K562 (cell line): ENCODE results near the gene RANBP3. TPM values are rescaled to one million over a fixed set of nuclear protein-coding genes. Genes with fewer than 3 reads are reported as not detected.

Experiments used
- ATAC-seq: fragments of 200-7000 bp; cut with Tn5 transposase; 3 replicates; pipeline ENCODE4 v1.9.1; 2020; ENCODE audit warnings: moderate library complexity
- BruUV-seq: library from RNA; stranded (reverse); fragments of 400-500 nt; replicated peaks from 2 replicates; lab custom pipeline; 2021; lab: Mats Ljungman, UMichigan
- CTCF ChIA-PET: fragments of 300-600 bp; formaldehyde crosslinking; extraction: SDS; loops from one replicate; lab custom pipeline; 2021; ENCODE audit warnings: low intra/inter-chr PET ratio; lab: Yijun Ruan, JAX
- POLR2A ChIA-PET: fragments of 300-600, 350-650 bp; sonication (Branson Sonifier 250); formaldehyde crosslinking; extraction: SDS; loops from one replicate; lab custom pipeline; 2021; ENCODE audit warnings: antibody characterized with exemption, inconsistent platforms; lab: Yijun Ruan, JAX
- DNase-seq, 4 experiments: peaks; one replicate each; pipeline versions ENCODE4 v3.0.0 to v3.0.0-alpha.2; 2011 to 2018; ENCODE audit warnings: low spot score in 3 of 4, mixed read lengths in 3 of 4; ENCODE audit errors: extremely low read depth in 1 of 4
- FAIRE-seq: peaks from 2 replicates; lab custom pipeline; 2011; peaks lifted over from hg19 to GRCh38; lab: Jason Lieb, UNC
- H2AFZ ChIP-seq: 2 replicates; pipeline ENCODE4 v1.6.0; 2011; ENCODE audit warnings: low read depth, low read length, control low read depth, inconsistent platforms
- H3K27ac ChIP-seq: fragments of 200-600 bp; 3 replicates; pipeline ENCODE4 v1.8.0; 2011; ENCODE audit warnings: low read depth, mild to moderate bottlenecking, control low read depth, inconsistent platforms, low read length, moderate library complexity, mixed read lengths; ENCODE audit errors: extremely low read depth
- H3K27me3 ChIP-seq, 2 experiments: fragments of 300-600 bp in 1 of 2; 2 replicates in 1 of 2; 3 replicates in 1 of 2; pipeline versions ENCODE4 v1.6.0 to v1.8.0; 2011; ENCODE audit warnings: inconsistent platforms in 2 of 2, low read length in 2 of 2, mild to moderate bottlenecking in 1 of 2, mixed read lengths in 1 of 2, moderate library complexity in 1 of 2; ENCODE audit not compliant: control insufficient read depth in 2 of 2, insufficient read depth in 2 of 2
- H3K36me3 ChIP-seq: fragments of 300-600 bp; 3 replicates; pipeline ENCODE4 v1.8.0; 2011; ENCODE audit warnings: mild to moderate bottlenecking, low read length, inconsistent platforms; ENCODE audit not compliant: control insufficient read depth, insufficient read depth
- H3K4me1 ChIP-seq, 2 experiments: fragments of 200-600 bp in 1 of 2; replicated peaks in 1 of 2; 2 replicates in 1 of 2; 3 replicates in 1 of 2; pipeline versions ENCODE4 v1.5.1 to v1.8.0; 2011; ENCODE audit warnings: inconsistent platforms in 2 of 2, low read length in 2 of 2, mild to moderate bottlenecking in 1 of 2, mixed read lengths in 1 of 2, moderate library complexity in 1 of 2; ENCODE audit not compliant: control insufficient read depth in 2 of 2, insufficient read depth in 2 of 2
- H3K4me2 ChIP-seq: 2 replicates; pipeline ENCODE4 v1.6.1; 2011; ENCODE audit warnings: low read length, control low read depth, inconsistent platforms, mixed read lengths; ENCODE audit not compliant: insufficient read depth
- H3K4me3 ChIP-seq: fragments of 200-600 bp; sonication (generic), shearing (Covaris generic); 2 replicates; pipeline ENCODE4 v1.5.1; 2016; ENCODE audit warnings: control low read depth, inconsistent platforms
- H3K79me2 ChIP-seq: fragments of 200-600 bp; 3 replicates; pipeline ENCODE4 v1.8.0; 2011; ENCODE audit warnings: low read length, inconsistent platforms; ENCODE audit not compliant: control insufficient read depth, insufficient read depth
- H3K9ac ChIP-seq, 2 experiments: 2 replicates each; pipeline versions ENCODE4 v1.6.0 to v1.6.1; 2011; ENCODE audit warnings: low read depth in 2 of 2, low read length in 2 of 2, control low read depth in 1 of 2, inconsistent platforms in 1 of 2, mild to moderate bottlenecking in 1 of 2, mixed read lengths in 1 of 2; ENCODE audit not compliant: insufficient read depth in 1 of 2
- H3K9me1 ChIP-seq: one replicate; pipeline ENCODE4 v1.6.0; 2011; ENCODE audit warnings: inconsistent platforms, mild to moderate bottlenecking, low read length, moderate library complexity; ENCODE audit not compliant: control insufficient read depth, insufficient read depth
- H3K9me3 ChIP-seq: replicated peaks from 2 replicates; pipeline ENCODE4 v1.5.1; 2011; ENCODE audit warnings: low read depth, low read length, inconsistent platforms; ENCODE audit not compliant: control insufficient read depth, insufficient read depth
- H4K20me1 ChIP-seq: replicated peaks from 2 replicates; pipeline ENCODE4 v1.6.1; 2011; ENCODE audit warnings: low read length, inconsistent platforms, mixed read lengths; ENCODE audit not compliant: control insufficient read depth, insufficient read depth
- ELF1 ChIP-seq: fragments of 200-800 bp; sonication (Bioruptor generic); IDR thresholded peaks from 2 replicates; pipeline ENCODE4 v1.6.1; 2016; ENCODE audit warnings: missing genetic modification characterization, missing compliant biosample characterization
- HDAC1 ChIP-seq, 2 experiments: fragments of 450-650 bp; IDR thresholded peaks; 2 replicates each; pipeline ENCODE4 v1.6.1; 2016 to 2017; ENCODE audit warnings: inconsistent platforms in 1 of 2, mild to moderate bottlenecking in 1 of 2, moderate library complexity in 1 of 2
- MIER1 ChIP-seq: fragments of 450-650 bp; IDR thresholded peaks from 2 replicates; pipeline ENCODE4 v1.6.1; 2016; ENCODE audit warnings: antibody characterized with exemption, mild to moderate bottlenecking, low read depth
- SMAD2 ChIP-seq: fragments of 150-350 bp; IDR thresholded peaks from 2 replicates; pipeline ENCODE4 v1.6.1; 2014; ENCODE audit warnings: low read depth, mild to moderate bottlenecking, low read length
- TARDBP ChIP-seq: fragments of 450-650 bp; IDR thresholded peaks from 2 replicates; pipeline ENCODE4 v1.6.1; 2016
- TSC22D4 ChIP-seq: fragments of 450-650 bp; IDR thresholded peaks from 2 replicates; pipeline ENCODE4 v1.6.1; 2016; ENCODE audit warnings: missing genetic modification characterization, missing biosample characterization, control low read depth
- ZNF354B ChIP-seq: fragments of 250-450 bp; sonication (Bioruptor Pico); IDR thresholded peaks from 2 replicates; pipeline ENCODE4 v1.4.0; 2020
- ZNF445 ChIP-seq: fragments of 250-450 bp; sonication (Bioruptor Pico); IDR thresholded peaks from 2 replicates; pipeline ENCODE4 v1.4.0; 2020; ENCODE audit warnings: low read depth, mild to moderate bottlenecking, moderate library complexity
- ZNF707 ChIP-seq: fragments of 250-450 bp; sonication (Bioruptor Pico); conservative IDR thresholded peaks from 2 replicates; pipeline ENCODE4 v1.8.0; 2022; ENCODE audit warnings: inconsistent platforms, mild to moderate bottlenecking, moderate library complexity
- WGBS: fragments of 100-300 bp; shearing (Covaris generic); methylation state at CpG from one replicate; pipeline ENCODE4 v1.1.6; 2016; ENCODE audit warnings: low coverage, mixed read lengths; ENCODE audit not compliant: insufficient coverage; ENCODE audit errors: missing lambda C conversion rate; 5-methylcytosine and 5-hydroxymethylcytosine counted together
- in situ Hi-C: fragments of 300-500 bp; cut with MboI; formaldehyde crosslinking; loops from 4 replicates; pipeline ENCODE4 v1.15.0; 2018; ENCODE audit warnings: inconsistent platforms, mixed read lengths
- intact Hi-C: fragments of 100-400 bp; cut with micrococcal nuclease; formaldehyde crosslinking; loops from 2 replicates; pipeline ENCODE4 v1.14.2; 2022
- polyA plus RNA-seq, 8 experiments: library from polyadenylated mRNA; depleted of rRNA in 4 of 8; stranded (reverse) in 5 of 8; unstranded in 3 of 8; fragments of >200 nt; fragmentation: Nextera tagmentation in 2 of 8; fragmentation: Illumina TruSeq in 1 of 8; extraction: Ambion mirVana in 2 of 8; extraction: Trizol in 1 of 8; gene quantifications; 2 replicates each; pipeline versions ENCODE4 v1.2.1 to v1.2.3, GENCODE V29; 2011 to 2014; ENCODE audit warnings: inconsistent platforms in 1 of 8, missing spikeins in 1 of 8
- total RNA-seq, 7 experiments: library from RNA; depleted of rRNA in 6 of 7; stranded (reverse); fragments of >200 nt in 6 of 7; fragmentation: Illumina TruSeq in 2 of 7; extraction: Trizol in 2 of 7; gene quantifications; 2 replicates each; pipeline versions ENCODE4 v1.2.1 to v1.2.3, GENCODE V29; 2011 to 2021; ENCODE audit warnings: low replicate concordance in 1 of 7
- TF ChIP-seq, protein P1 (sequence below): fragments of 450-650 bp; formaldehyde crosslinking; IDR thresholded peaks from 2 replicates; pipeline ENCODE4 v1.4.0; 2020; ENCODE audit warnings: mild to moderate bottlenecking, mixed read lengths
- TF ChIP-seq, protein P2 (sequence below): sonication (generic); formaldehyde crosslinking; IDR thresholded peaks from 2 replicates; pipeline ENCODE4 v1.8.1; 2022; ENCODE audit warnings: missing genetic modification reagents

Gene RANBP3
- total and polyA plus RNA-seq, 9 of the 15 experiments (the other 6 are each of a cell fraction or from before 2014, with no cell fraction given): 0.90 to 95.1 (median 63.2) TPM

DNA sequence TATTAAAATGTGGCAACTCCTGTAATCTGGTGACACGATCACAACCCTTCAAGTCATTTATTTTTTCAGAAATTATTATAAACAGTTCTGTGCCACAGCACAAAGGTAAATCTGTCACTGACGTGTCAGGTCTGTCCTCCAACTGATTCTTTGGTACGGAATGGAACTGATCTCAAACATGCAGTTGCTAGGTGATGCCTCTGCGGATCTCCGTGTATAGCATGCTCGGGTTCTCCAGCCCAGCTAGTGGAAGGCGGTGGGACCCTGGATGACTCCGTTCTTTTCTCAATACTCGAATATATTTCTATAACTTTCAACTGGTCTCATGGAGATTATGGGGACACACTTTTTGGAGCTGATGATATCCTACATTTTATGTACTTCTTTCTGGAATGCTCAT is 11.0 kb downstream of the RANBP3 start:
- Histone ChIP-seq H3K4me2 (no peak overlapping the region), H3K27ac (no peak overlapping the region; the same call in 2 of the 3 replicates), H3K36me3 (peaks cover 65% of the 10 kb centered on the region; the same call in 2 of the 3 replicates), H3K4me1 (peaks cover 28 to 33% of the 10 kb centered on the region in 2 experiments), H2AFZ (no peak overlapping the region), H3K9me3 (no peaks in the 10 kb centered on the region), H3K4me3 (no peak overlapping the region), H3K27me3 (no peaks in the 10 kb centered on the region), H3K79me2 (peaks cover 99% of the 10 kb centered on the region), H3K9ac (no peak overlapping the region), H3K9me1 (peaks cover 7% of the 10 kb centered on the region), H4K20me1 (peaks cover 74% of the 10 kb centered on the region)
- 89% methylated on average over 9 of the region's 9 CpGs for WGBS
- TF ChIP-seq ELF1 (tag): no peak
- TF ChIP-seq MIER1: no peak
- no peak for TF ChIP-seq HDAC1 (IDR thresholded peaks at IDR 0.05)
- TF ChIP-seq ZNF354B (CRISPR knock-in tag): no peak
- no peak for TF ChIP-seq ZNF707 (CRISPR knock-in tag)
- TF ChIP-seq SMAD2: no peak
- FAIRE-seq (no peak), ATAC-seq (no peak), DNase-seq (no peak)
- ChIA-PET CTCF (interaction anchor here (2.3 kb wide), 1 partner anchor 55 kb away, joined by 26 read pairs; no protein-coding TSS in a partner anchor), POLR2A (interaction anchor here (0.6 to 5.0 kb wide), 2 partner anchors 11 to 812 kb away, joined by 3 to 41 read pairs; no protein-coding TSS in a partner anchor)
- BruUV-seq: no TSS peak
- in situ Hi-C loops: no loop called here
- intact Hi-C loops: no loop called here

DNA sequence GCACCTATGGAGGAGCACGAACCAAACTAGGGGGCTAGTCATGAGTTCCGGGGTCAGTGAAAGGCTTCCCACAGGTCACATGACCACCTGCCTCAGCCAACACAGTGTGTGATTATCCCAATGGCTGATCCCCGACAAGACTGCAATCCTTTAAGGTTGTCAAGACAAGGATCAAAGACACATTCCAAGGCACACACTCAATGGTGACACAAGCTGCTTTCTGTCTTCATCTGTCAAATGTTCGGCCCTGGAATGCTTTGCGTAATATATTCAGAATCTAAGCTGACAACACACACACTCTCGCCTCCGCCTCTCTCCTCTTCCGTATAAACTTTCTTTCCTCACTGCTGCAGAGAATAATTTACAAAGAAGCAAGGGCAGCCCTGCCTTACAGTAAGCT is 11.7 kb downstream of the RANBP3 start:
- Histone ChIP-seq H2AFZ (no peak overlapping the region), H3K4me2 (no peak overlapping the region), H3K9ac (no peak overlapping the region), H4K20me1 (peaks cover 79% of the 10 kb centered on the region), H3K9me3 (no peaks in the 10 kb centered on the region), H3K9me1 (peaks cover 10% of the 10 kb centered on the region), H3K4me3 (no peak overlapping the region), H3K27ac (no peak overlapping the region), H3K27me3 (no peaks in the 10 kb centered on the region), H3K79me2 (peaks cover 98% of the 10 kb centered on the region), H3K4me1 (peaks cover 26 to 36% of the 10 kb centered on the region in 2 experiments), H3K36me3 (peaks cover 64% of the 10 kb centered on the region; the same call in 2 of the 3 replicates)
- ATAC-seq (no peak), FAIRE-seq (no peak), DNase-seq (no peak)
- in situ Hi-C loops (no loop called here), intact Hi-C loops (no loop called here)
- 84% methylated on average over 8 of the region's 8 CpGs for WGBS
- CTCF ChIA-PET: no interaction called here
- no TSS peak for BruUV-seq
- POLR2A ChIA-PET: interaction anchor here (5.0 kb wide), 1 partner anchor 10 kb away, joined by 41 read pairs; no protein-coding TSS in a partner anchor
- TF ChIP-seq, protein P1, sequence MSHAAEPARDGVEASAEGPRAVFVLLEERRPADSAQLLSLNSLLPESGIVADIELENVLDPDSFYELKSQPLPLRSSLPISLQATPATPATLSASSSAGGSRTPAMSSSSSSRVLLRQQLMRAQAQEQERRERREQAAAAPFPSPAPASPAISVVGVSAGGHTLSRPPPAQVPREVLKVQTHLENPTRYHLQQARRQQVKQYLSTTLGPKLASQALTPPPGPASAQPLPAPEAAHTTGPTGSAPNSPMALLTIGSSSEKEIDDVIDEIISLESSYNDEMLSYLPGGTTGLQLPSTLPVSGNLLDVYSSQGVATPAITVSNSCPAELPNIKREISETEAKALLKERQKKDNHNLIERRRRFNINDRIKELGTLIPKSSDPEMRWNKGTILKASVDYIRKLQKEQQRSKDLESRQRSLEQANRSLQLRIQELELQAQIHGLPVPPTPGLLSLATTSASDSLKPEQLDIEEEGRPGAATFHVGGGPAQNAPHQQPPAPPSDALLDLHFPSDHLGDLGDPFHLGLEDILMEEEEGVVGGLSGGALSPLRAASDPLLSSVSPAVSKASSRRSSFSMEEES: peak; percentile 77
- TF ChIP-seq, protein P2, sequence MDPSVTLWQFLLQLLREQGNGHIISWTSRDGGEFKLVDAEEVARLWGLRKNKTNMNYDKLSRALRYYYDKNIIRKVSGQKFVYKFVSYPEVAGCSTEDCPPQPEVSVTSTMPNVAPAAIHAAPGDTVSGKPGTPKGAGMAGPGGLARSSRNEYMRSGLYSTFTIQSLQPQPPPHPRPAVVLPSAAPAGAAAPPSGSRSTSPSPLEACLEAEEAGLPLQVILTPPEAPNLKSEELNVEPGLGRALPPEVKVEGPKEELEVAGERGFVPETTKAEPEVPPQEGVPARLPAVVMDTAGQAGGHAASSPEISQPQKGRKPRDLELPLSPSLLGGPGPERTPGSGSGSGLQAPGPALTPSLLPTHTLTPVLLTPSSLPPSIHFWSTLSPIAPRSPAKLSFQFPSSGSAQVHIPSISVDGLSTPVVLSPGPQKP: no peak
- no peak for TF ChIP-seq ZNF445 (CRISPR knock-in tag)
- no peak for TF ChIP-seq TARDBP
- no peak for TF ChIP-seq TSC22D4
